Fibroblast of upper back skin (primary cell): ENCODE data around the gene ANKRD31.
"Not testable (repeated sequence)": the region's sequence is repeated elsewhere in the genome, so short reads cannot be mapped to it uniquely, and the experiment has no call there.

ENCODE experiments used
- DNase-seq: peaks from one replicate; pipeline ENCODE4 v3.0.0-alpha.2; 2013

Gene ANKRD31

DNA sequence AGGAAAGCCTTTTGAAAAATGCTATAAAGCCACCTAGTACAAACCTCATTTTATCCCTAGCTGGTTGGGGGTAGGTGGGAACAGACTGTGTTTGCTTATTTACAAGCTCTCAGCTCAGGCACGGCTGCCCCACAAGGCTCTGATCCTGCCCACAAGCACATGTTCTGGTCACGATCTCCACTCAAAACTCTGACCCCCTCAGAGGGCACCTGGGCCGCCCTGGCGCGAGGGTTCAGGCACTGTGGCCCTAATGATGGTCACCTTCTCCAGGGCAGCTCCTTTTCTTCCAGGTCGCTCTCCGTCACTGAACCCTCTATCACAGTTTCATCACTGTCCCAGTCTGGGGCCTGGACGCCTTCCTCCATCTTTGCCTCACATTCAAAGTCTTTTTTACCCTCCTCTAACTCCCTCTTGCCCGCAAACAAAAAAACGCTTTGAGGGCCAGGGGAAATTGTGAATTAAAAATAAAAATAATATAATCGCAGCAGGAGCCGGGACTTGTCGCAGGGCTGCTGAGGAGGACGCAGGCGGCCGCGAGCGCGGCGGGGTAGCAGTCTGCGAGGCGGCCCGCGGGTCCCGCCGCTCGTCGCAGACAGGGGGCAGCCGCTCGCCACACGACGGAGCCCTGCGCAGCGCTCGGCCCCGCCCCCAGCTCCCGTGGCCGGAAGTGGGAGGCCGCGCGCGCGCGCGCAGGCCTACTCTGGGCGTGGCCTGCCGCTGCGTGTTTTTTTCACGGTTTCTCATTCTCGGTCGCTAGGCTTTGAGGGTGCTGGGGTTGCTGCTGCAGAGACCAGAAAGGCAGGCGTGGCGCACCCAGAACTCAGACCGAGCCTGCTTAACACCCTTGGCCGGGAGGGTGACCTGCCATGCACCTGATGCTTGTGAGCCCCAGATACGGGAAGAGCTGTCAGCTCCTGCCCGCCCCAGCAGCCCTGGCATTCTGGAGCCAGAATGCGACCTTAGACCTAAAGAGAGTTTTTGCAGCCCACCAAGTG lies at the start of gene ANKRD31:
ANKRD31 (minus strand) TSS at position 557 of the 995 bp plus-strand sequence; CDS start at position 365, 192 bp downstream.
- peak; percentile 79 for DNase-seq

- DNase-seq = no peak
Measured at GRCh38 chr5:75286211-75286773, 49.6 kb upstream of the ANKRD31 start.

DNA sequence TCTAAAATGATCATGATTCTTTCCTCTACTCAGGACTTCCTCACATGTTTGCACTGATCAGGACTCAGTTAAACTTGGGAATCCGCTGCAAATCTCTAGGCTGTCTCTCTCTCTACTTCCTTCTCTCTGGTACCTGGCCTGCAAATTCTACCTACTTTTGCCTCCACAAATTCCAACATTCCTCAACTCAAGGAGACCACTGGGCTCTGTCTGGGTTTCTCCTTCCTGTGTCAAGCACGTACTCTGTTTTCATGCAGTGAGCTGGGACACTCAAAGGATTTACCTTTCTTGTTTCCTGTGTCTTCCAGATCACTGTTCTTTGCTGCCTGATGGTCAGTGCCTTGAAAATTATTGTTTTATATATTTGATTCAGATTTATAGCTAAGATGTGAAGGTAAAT lies 45.9 kb upstream of the ANKRD31 start:
- DNase-seq = no peak

DNA sequence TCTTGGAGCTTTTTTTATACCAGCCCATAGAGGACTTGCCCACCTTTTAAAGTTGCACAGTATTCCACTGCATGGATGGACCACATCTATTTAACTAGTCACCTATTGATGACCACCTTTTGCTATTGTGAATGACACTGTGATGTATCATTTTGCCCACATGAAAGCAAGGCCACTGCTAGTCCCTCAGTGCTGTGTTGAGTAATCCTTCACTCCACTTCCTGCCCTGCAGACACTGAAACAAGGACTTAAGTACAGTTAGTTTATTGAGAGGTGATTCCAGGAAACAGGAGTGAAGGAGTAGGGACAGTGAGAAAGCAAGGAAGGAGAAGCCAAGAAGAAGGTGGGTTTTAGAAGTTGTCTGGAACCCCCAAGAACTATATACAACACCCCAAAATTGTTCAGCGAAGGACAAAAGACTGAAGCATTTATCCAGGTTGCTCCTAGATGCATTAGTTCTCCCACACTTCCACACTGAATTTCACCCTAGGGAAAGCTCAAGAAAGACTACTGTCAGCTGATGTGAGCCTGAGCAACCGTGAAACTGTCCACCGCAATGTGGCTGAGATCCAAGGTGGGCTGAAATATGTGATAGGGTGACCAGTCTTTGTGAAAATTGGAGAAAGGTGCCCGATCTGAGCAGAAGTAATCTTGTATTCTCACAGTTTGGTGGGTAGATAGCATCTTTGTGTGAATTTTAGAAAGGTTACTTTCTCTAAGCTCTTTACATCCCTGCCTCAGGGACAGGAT lies 45.2 kb upstream of the ANKRD31 start:
- DNase-seq = no peak

- DNase-seq = no peak
Measured at GRCh38 chr5:75279321-75279720, 42.6 kb upstream of the ANKRD31 start.

GRCh38 chr5:75277463-75277862 lies 40.8 kb upstream of the ANKRD31 start:
- no peak for DNase-seq

- no peak for DNase-seq
Measured at GRCh38 chr5:75275756-75276155, 39.1 kb upstream of the ANKRD31 start.

DNA sequence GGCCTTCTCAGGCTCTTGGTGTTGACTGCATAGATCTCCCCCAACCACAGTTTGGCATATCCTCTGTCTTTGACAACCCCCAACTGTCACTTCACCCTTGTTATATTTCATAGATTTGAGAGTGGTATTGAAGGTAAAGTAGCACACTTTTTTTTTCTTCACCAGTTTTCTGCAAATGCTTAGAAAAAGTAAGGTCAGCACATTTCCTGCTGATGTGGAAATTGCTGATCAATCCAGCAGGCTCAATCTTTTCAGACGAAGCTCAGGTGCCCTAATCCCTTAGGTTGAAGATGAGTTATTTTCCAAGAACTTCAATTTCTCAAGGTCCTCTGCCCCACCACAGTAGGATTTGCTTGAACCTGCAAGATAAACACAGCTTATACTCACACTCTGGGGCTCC lies 38.5 kb upstream of the ANKRD31 start:
- no peak for DNase-seq

DNA sequence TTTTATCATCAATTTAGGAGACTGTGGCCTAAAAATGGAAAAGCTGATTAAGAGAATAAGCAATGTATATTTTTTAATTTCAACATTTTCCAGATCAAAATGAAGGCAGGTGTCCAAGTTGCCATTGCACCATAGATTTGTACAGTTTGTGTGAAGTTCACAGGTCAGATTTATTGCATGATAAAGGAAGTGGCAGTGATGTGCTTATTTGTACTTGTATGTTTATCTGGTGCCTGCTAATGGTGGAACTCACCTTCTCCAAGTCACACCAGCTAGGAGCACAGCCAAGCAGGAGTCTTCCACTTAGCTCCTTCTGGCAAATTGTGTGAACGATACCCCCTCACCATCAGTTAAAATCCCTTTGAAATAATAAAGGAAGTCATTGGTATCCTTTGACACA lies 37.8 kb upstream of the ANKRD31 start:
- no peak for DNase-seq

DNA sequence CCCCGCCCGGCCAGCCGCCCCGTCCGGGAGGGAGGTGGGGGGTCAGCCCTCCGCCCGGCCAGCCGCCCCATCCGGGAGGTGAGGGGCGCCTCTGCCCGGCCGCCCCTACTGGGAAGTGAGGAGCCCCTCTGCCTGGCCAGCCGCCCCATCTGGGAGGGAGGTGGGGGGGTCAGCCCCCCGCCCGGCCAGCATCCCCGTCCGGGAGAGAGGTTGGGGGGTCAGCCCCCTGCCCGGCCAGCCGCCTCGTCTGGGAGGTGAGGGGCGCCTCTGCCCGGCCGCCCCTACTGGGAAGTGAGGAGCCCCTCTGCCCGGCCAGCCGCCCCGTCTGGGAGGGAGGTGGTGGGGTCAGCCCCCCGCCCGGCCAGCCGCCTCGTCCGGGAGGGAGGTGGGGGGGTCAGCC lies 33.9 kb upstream of the ANKRD31 start:
- not testable (repeated sequence) for DNase-seq

GRCh38 chr5:75265731-75266130 lies 29.1 kb upstream of the ANKRD31 start:
- peak; percentile 22 for DNase-seq

DNA sequence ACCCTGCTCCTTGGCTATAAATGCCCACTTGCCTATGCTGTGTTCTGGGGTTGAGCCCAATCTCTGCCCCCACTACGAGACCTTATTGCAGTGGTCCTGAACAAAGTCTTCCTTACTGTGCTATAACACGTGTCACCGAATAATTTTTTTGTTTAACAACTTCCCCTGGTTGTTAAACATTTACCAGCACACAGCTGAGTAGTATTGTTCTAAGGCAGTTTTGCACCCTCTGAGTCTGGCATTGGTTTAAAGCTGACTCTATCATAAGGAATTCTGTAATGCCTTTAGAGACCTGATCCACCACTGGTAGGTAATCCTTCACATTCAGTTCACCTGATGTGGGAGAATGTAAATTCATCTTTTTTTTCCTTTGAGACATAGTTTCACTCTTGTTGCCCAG lies 25.6 kb upstream of the ANKRD31 start:
- DNase-seq = no peak

DNA sequence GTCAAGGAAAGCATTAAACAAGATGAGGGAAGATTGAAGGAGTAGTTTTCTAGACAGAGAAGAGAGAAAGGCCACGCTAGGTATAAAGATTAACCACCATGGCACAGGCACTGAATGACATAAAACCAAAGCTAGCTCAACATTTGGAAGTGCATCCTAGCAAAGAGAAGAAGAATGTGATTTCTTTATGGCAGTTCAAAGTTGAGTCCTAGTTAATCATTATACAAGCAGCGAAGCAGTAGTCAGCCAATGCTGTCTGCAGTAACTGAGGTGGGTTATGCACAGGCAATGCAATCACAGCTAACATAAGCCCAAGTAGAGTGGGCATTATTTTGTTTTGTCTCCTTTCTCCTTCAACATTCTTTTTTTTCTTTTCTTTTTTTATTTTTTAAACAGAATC lies 24.0 kb upstream of the ANKRD31 start:
- no peak for DNase-seq

GRCh38 chr5:75250452-75250851 lies 13.8 kb upstream of the ANKRD31 start:
- not testable (repeated sequence) for DNase-seq

- DNase-seq = no peak
Measured at GRCh38 chr5:75245023-75245422, 8.3 kb upstream of the ANKRD31 start.

GRCh38 chr5:75243510-75243909 lies 6.8 kb upstream of the ANKRD31 start:
- DNase-seq = no peak

- no peak for DNase-seq
Measured at GRCh38 chr5:75243100-75243499, 6.4 kb upstream of the ANKRD31 start.

DNA sequence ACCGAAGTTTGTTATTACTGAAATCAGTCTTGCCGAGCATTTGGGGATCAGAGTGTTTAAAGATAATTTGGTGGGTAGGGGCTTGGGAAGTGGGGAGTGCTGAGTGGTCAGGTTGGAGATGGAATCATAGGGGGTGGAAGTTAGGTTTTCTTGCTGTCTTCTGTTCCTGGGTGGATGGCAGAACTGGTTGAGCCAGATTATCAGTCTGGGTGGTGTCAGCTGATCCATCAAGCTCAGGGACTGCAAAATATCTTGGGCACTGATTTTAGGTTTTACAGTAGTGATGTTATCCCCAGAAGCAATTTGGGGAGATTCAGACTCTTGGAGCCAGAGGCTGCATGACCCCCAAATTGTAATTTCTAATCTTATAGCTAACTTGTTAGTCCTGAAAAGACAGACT lies 5.4 kb upstream of the ANKRD31 start:
- DNase-seq = no peak

DNA sequence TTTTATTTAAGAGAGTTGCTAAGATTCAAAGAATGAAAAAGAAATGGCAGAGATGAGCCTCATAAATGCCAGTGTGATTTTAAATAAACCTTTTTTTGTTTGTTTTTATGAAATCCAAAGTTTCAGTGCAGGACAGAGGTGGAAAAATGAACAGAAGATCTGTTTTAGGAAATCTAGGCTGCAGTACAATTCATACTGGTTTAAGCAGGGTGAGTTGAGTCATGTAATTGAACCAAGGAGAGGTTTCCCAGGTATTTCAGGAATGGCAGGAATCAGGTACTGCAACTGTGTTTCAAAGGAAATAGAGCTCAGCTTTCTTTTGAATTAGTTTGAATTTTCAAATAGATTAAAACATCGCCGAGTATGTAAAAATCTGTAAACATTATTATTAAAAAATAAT lies 3.0 kb upstream of the ANKRD31 start:
- peak; percentile 14 for DNase-seq

- DNase-seq = no peak
Measured at GRCh38 chr5:75235711-75236110, 967 bp downstream of the ANKRD31 start.

- DNase-seq = no peak
Measured at GRCh38 chr5:75234251-75234650, 2.4 kb downstream of the ANKRD31 start.

GRCh38 chr5:75226916-75227315 lies 9.8 kb downstream of the ANKRD31 start:
- no peak for DNase-seq

DNA sequence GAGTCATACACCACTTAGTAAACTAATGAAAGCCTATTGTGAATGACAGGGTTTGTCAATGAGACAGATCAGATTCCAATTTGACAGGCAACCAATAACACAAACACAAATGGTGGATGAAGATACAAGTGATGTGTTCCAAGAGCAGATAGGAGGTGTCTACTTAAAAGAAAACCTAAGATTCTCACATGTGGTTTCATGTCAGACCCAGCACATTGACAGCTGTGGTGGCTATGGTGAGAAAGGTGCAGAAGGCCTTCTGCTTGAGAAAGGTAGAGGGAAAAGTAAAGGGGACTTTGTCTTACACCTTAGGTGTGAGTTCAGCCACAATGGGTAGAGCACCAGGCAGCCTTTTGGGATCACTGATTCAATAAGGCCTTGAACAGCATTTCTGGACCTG lies 11.2 kb downstream of the ANKRD31 start:
- no peak for DNase-seq

DNA sequence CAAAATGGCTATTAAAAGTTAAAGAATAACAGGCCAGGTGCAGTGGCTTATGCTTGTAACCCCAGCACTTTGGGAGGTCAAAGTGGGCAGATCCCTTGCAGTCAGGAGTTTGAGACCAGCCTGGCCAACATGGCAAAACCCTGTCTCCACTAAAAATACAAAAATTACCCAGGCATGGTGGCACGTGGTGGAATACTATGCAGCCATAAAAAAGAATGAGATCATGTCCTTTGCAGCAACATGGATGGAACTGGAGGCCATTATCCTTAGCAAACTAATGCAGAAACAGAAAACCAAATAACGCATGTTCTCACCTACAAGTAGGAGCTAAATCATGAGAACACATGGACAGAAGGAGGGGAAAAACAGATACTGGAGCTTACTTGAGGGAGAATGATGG lies 15.9 kb downstream of the ANKRD31 start:
- not testable (repeated sequence) for DNase-seq
